ENCODE data around the gene NHERF2.

The NHERF2 gene

GRCh38 chr16:1991135-1991551, 35.6 kb upstream of the NHERF2 start:
- DNase-seq, result no peak

GRCh38 chr16:1991588-1991947, 35.1 kb upstream of the NHERF2 start:
- no peak for DNase-seq

DNA sequence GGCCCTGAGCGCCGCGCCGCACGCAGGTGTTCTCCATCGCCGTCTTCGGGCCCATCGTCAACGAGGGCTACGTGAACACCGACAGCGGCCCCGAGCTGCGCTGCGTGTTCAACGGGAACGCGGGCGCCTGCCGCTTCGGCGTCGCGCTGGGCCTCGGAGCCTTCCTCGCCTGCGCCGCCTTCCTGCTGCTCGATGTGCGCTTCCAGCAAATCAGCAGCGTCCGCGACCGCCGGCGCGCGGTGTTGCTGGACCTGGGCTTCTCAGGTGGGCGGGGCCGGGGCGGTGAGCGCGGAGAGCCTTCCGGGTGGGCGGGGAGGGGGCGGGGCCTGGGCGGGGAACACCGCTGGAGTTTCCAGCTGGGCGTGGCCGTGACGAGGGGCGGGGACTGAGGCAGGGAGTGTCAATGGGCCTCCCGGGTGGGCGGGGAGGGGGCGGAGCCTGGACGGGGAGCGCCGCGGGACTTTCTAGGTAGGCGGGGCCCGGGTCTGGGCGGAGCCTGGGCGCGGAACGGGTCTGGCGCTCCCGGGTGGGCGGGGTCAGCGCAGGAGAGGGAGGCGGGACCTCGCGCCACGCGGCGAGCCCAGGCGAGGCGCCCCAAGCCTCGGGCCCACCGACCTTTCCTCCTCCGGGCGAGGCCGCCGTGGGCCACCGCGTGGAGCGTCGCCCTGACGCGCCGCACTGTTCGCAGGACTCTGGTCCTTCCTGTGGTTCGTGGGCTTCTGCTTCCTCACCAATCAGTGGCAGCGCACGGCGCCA, 34.6 kb upstream of the NHERF2 start:
- DNase-seq, result no peak

GRCh38 chr16:1992704-1993317, 33.9 kb upstream of the NHERF2 start:
- no peak for DNase-seq

- no peak for DNase-seq
Measured at GRCh38 chr16:1993731-1994131, 33.0 kb upstream of the NHERF2 start.

DNA sequence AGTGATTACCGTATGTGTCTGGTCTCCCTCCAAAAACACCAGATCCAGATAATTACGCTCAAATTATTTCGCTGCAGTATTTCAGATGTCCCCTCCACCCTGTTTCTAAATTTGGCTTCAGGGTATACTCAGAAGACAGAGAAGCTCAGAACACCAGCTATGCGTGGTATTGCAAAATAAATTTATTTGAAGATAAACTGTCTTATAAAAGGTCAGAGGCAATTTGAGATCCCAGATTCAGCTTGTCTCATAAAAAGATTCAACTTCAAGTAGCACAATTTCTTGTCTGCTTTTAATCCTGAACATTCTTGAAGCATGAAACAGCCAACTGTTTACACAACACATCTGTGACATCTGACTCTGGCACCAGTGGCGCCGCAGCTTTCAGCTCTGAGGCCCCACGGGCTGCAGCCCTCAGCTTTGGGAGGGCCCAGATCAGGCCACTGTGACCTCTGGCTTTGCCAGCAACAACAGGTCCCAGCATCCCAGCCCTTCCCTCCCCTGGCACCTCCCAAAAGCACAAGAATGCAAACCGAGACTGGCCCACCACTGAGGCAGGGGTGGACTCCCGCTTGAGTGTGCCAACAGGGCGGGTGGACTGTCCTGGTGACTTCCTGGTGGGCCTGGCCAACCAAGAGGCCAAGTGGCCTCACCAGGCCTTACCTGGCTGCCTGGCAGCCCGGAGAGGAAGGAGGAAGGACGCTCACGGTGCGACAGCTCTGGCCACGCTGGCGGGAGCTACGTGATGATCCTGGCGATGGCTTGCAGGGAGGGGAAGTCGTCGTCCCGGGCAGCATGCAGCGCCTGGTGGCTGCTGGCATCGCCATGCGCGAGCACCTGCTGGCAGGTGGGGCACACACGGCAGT, 29.0 kb upstream of the NHERF2 start:
- DNase-seq, result no peak

- no peak for DNase-seq
Measured at GRCh38 chr16:1998360-1998835, 28.3 kb upstream of the NHERF2 start.

GRCh38 chr16:1998852-1999801, 27.6 kb upstream of the NHERF2 start:
- DNase-seq, result no peak

GRCh38 chr16:1999866-2000514, 26.7 kb upstream of the NHERF2 start:
- no peak for DNase-seq

DNA sequence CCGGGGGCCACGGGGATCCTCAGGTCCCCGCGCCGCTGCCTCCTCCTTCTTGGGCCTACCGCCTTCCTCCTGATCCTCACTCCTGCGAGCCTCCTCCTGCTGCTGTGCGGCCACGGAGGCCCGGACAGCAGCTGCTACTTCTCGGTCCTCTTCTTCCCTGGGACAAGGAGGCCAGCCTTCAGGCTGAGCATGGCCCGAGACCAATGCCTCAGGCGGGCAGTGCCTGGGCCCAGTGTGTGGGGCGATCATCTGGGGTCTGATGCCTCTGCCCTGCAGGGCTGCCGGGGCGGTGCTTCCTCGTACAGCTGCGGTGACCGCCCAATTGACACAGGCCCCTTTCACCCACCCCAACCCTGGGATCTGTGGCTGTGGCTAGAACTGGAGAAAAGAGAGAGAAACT, 25.7 kb upstream of the NHERF2 start:
- DNase-seq, result no peak

DNA sequence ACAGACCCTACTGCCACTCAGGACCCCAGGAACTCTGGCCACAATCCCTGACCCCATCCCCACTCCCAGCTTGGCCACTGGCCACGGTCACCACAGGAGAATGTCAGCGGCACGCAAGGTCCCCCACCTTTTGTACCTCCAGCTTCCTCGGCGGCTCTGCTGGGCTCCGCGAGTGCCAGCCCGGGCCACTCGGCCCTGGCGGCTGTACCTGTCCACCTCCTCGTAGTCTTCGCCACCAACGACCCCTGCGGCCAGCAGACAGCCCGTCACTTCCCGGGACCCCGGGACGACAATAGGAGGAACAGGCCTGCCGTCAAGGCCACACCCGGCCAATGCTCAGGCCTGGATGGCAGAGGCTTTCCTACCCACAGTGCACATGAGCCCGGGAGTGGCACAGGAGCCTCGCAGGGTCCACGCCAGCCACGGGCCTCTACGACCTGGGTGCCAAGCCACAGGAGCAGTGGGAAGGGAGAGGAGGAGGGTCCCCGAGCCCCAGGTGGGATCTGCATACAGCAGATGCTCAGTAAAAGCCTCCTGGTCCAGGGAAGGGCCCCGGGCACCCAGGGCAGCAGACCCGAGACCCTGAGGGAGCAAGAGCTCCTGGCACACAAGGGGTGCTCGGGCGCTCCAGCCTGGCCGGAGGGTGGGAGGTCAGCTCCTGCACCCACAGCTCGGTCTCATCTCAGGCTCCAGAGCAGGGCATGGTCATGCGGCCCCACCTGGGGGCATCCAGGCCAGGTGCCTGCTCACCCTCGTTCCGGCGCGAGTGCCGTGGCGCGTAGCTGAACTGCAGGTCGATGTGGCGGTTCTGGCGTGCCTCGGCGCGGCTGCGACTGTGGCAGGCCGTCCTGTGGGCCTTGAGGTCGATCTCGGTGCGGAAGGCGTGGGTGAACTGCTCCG, 25.0 kb upstream of the NHERF2 start:
- DNase-seq, result no peak

GRCh38 chr16:2002406-2003230, 24.1 kb upstream of the NHERF2 start:
- DNase-seq, result no peak

DNA sequence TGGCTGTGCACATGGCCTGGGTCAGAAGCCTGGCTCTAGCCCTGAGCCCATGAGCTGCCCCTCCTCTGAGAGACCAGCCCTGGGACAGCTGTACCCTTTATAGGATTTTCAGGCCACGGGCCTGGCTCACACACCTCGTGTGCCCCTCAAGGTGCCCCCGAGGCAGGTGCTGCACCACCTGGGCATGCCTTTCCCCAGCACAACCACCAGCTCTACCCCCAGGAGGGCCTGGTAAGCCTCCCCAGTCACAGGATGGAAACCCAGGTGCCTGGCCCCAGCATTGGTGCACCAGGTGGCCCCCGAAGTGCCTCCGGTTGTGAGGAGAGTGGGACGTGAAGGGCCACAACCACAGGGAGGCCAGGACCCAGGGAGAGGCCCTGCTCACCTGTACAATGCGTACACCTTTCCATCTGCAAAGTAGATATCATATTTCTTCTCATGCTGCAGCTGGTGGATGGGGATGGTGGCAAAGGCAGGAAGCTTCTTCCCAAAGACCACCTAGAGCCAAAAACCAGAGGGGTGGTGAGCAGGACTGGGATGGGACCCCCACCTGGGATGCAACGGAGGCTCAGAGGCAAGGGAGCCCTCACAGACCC, 23.4 kb upstream of the NHERF2 start:
- DNase-seq, result no peak

DNA sequence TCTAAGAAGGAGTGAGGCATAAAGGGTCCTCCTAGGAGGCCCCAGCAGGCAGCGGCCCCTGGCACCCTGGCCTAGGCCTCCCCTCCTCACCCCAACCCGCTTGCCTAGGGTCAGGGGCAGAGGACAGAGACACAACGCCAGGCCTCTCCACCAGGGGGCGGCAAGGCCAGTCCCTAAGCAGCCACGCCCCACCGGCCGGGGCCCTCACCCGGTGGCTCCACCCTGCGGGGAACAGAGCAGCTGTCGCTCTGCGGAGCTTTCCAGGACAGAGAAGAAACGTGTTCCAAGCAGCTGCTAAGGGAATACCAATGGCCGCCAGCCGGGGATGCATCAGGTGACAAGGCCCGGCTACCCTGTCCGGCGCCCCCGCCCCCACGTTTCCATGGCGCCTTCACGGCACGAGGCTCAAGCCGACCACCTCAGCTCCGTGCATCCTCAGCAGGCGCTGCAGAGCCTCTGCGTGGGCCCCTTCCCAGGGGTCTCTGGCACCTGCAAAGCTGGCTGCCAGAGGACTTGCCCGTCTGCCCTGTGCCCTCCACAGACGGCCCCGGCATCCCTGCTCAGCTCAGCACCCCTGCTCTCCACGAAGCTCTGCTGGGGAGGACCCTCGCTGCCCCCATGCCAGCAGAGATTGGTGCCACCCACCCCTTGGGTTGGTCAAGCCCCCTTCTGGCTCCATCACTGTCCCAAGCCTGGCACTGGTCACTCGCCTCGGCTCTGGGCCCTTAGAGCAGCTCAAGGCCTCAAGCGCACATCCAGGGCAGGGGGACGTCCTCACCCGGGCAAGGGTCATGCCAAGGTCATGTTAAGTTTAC, 22.7 kb upstream of the NHERF2 start:
- peak; percentile 83 for DNase-seq

DNA sequence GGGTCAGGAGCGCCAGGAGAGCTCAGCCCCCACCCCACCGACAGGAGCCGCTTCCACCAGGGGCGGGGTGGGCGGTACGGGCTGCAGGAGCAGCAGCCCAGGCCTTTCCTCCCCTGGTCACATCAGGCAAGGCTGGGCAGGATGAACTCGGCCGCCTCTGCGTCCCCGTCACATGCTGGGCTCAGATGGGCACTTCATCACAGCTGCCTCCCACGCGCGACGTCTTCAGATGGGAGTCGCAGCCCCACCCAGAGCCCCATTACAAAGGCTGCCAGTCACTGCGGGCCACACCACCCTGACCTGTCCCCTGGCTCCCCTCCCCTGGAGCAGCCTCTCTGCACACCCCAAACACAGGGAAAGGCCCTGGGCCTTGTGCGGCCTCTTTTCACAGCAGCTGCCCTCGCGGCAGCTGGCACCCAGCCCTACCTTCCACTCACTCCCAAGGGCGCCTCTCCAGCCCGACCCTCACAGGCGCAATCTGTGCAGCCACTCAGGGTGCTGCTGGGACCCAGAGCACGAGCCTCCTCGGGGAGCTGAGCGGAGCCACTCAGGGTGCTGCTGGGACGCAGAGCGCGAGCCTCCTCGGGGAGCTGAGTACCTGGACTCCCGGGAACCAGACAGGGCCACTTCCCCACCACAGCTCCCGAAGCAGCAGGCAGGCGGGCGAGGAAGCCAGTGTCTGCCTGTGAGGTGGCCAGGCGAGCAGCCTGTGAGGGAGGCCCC, 21.7 kb upstream of the NHERF2 start:
- DNase-seq, result no peak

GRCh38 chr16:2005646-2006045, 21.1 kb upstream of the NHERF2 start:
- DNase-seq, result no peak

DNA sequence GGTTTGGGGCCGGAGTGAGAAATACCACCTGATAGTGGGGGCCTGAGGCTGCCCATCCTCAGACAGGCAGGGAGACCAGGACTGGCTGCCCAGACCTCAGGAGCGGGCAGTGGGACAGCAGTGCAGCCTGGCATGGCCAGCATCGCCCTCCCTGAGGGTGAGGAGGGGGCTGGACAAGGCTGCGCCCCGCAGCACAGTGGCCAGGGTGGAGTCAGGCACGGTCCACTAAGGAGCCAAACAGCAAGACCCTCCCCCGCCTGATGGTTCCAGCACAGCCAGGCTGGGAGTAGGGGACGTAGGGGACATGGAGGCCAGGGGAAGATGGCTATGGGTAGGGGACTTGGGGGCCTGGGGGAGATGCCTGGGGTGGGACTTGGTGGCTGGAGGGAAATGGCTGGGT, 20.4 kb upstream of the NHERF2 start:
- no peak for DNase-seq

Measured in NCI-H1694 (cell line).